GM13977 (cell line): ENCODE measurements around the gene TMEM200B.

Experiments
- DNase-seq: peaks from one replicate; pipeline ENCODE4 v3.0.0; 2012; ENCODE audit warnings: low spot score
- in situ Hi-C: fragments of 300-500 bp; cut with MboI; formaldehyde crosslinking; loops from one replicate; pipeline ENCODE4 v1.12.0; 2022; ENCODE audit warnings: low sequenced_read_pairs, low pct_unique_long_range_greater_than_20kb, mixed read lengths, inconsistent platforms; ENCODE audit not compliant: unreplicated experiment
- TF ChIP-seq, protein P1 (sequence below): IDR thresholded peaks from 2 replicates; pipeline ENCODE4 v1.5.1; 2012; ENCODE audit warnings: mild to moderate bottlenecking, control low read depth; ENCODE audit not compliant: insufficient read depth; ENCODE audit errors: extremely low read depth, missing control alignments

TMEM200B gene

DNA sequence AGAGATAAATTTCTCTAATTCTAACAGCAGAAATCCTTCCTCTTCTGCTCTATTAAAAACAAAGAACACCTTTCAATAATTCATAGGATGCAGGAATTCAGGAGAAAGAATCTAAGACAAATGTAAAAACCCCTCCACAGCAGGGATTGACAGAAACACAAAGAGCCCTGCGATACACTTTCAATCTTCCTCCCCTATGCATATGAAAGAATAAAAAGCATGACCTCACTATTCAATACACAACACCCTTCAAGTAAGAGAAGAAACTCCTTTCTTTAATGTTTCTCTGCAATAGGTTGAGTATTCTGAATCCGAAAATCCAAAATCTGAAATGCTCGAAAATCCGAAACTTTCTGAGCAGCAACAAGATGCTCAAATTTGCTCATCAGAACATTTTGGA is 40.9 kb upstream of the TMEM200B start:
- TF ChIP-seq, protein P1, sequence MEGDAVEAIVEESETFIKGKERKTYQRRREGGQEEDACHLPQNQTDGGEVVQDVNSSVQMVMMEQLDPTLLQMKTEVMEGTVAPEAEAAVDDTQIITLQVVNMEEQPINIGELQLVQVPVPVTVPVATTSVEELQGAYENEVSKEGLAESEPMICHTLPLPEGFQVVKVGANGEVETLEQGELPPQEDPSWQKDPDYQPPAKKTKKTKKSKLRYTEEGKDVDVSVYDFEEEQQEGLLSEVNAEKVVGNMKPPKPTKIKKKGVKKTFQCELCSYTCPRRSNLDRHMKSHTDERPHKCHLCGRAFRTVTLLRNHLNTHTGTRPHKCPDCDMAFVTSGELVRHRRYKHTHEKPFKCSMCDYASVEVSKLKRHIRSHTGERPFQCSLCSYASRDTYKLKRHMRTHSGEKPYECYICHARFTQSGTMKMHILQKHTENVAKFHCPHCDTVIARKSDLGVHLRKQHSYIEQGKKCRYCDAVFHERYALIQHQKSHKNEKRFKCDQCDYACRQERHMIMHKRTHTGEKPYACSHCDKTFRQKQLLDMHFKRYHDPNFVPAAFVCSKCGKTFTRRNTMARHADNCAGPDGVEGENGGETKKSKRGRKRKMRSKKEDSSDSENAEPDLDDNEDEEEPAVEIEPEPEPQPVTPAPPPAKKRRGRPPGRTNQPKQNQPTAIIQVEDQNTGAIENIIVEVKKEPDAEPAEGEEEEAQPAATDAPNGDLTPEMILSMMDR, result no peak
- in situ Hi-C loops, result no loop called here
- no peak for DNase-seq

DNA sequence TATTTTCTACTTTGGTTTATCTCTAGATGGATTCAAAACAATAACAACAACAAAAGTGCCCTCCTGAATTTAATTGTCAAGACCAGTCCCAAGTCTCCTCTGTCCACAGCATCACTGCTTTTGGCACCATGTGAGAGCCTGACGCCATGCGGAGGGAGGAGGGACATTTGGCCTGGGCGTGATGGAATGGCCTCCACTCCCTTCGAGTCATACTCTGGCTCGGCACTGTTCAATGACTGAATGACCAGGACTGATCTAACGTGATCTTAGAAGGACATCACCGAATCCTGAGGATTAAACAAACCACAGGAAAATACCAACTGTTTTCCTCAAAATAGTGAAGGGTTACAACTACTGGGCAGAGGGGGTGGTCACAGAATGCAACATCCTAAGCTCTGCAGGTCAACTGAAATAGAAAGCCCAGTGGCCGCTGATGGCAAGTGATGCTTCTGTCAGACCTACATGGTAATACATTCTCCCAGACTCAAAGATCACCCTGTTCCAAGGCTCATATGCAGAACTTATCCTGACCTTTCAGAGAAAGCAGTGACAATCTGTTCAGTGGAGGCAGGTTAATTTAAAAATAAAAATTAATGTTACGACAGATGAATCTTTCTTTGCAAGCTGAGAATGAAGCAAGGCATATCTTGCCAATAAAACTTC is 38.9 kb upstream of the TMEM200B start:
- DNase-seq, result no peak
- TF ChIP-seq, protein P1, result no peak
- in situ Hi-C loops, result no loop called here

DNA sequence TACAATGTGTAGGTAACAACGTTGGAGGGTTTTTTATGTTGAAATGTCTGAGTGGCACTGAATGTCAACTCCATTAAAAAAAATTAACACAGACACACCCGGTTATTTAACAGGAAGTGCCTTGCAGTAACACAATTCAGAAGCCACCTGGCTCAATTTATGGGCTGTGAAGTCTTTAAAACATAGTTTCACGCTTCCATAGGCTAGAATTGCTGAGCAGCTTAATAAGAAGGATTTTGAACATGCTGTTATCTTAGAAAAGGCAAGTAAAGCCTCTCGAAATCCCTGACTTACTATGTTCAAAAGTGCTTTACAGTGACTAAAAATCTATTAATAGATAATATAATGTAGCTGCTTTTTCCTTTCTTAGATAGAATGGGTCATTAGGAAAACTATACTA is 38.3 kb upstream of the TMEM200B start:
- no peak for DNase-seq
- in situ Hi-C loops, result no loop called here
- TF ChIP-seq, protein P1, result no peak

GRCh38 chr1:29159773-29160172 is 36.1 kb upstream of the TMEM200B start:
- TF ChIP-seq, protein P1, result no peak
- DNase-seq, result no peak
- in situ Hi-C loops, result no loop called here

GRCh38 chr1:29157269-29157601 is 33.5 kb upstream of the TMEM200B start:
- in situ Hi-C loops, result no loop called here
- TF ChIP-seq, protein P1, result no peak
- DNase-seq, result no peak

DNA sequence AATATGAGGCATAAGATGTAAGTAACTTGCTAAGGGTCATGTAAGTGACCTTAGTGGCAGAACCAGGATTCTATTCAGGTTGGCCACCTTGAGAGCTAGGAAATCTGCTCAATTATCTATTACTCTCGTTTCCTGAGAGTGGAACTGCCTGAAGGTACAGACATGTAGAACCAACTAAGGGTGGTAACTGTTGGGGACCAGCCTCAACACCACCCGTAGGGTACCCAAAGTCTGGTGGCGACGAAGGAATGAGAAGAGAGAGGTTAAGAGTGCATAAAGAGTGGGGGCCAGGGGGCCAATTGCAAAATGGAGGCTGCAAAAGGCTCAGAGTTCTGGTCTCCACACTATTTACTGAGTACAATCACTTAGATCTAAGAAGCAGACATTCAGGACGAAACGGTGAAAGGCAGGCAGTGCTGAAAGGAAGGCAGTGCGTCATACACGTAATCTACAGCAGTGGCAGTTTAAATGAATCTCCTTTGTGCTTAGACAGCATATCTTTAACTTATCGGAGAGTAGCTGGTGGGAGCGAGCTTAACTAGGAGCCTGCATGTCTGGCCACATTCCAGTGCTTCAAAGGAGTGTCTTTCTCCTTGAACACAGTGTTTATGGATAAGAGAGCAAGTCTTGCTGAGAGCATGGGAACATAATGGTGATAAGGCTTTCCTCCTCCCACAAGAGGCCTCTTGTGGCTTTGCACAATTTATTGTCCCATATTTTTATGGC is 33.0 kb upstream of the TMEM200B start:
- in situ Hi-C loops, result no loop called here
- no peak for DNase-seq

More for the DNA sequence above, 33.0 kb upstream of the TMEM200B start:
- TF ChIP-seq, protein P1, result no peak
